Calu3 (cell line): ENCODE data around the gene SLC39A11. TPM values are rescaled to one million over a fixed set of nuclear protein-coding genes. Genes with fewer than 3 reads are reported as not detected.
A peak's percentile ranks its signal among the peaks of the same experiment; 100 is the strongest.

ENCODE experiments used
- BruUV-seq: library from RNA; stranded (reverse); fragments of 400-500 nt; replicated peaks from 2 replicates; lab custom pipeline; 2021; lab: Mats Ljungman, UMichigan
- CTCF ChIA-PET: fragments of 300-600 bp; sonication (Branson Sonifier 250); formaldehyde crosslinking; loops from one replicate; lab custom pipeline; 2022; ENCODE audit warnings: antibody characterized with exemption; lab: Charles Lee
- DNase-seq: peaks from one replicate; pipeline ENCODE4 v3.0.0; 2022
- H3K27ac Mint-ChIP-seq: one replicate; pipeline ENCODE4 v1.8.0; 2022; ENCODE audit warnings: mixed read lengths; ENCODE audit not compliant: unreplicated experiment
- H3K27me3 Mint-ChIP-seq: one replicate; pipeline ENCODE4 v1.8.0; 2022; ENCODE audit warnings: mixed read lengths; ENCODE audit not compliant: unreplicated experiment
- H3K36me3 Mint-ChIP-seq: one replicate; pipeline ENCODE4 v1.8.0; 2022; ENCODE audit warnings: mild to moderate bottlenecking, moderate library complexity, mixed read lengths; ENCODE audit not compliant: insufficient read depth, unreplicated experiment
- H3K4me1 Mint-ChIP-seq: one replicate; pipeline ENCODE4 v1.8.0; 2022; ENCODE audit warnings: mild to moderate bottlenecking, low read depth, mixed read lengths; ENCODE audit not compliant: unreplicated experiment
- H3K4me3 Mint-ChIP-seq: one replicate; pipeline ENCODE4 v1.8.0; 2022; ENCODE audit warnings: mild to moderate bottlenecking, low read depth, moderate library complexity, mixed read lengths; ENCODE audit not compliant: unreplicated experiment
- H3K9me3 Mint-ChIP-seq: one replicate; pipeline ENCODE4 v1.8.0; 2022; ENCODE audit warnings: low read depth, mixed read lengths; ENCODE audit not compliant: unreplicated experiment
- intact Hi-C: fragments of 100-400 bp; cut with micrococcal nuclease; formaldehyde crosslinking; loops from one replicate; pipeline ENCODE4 v1.10.0; 2022; ENCODE audit not compliant: unreplicated experiment
- total RNA-seq: library from RNA; stranded (reverse); gene quantifications from 2 replicates; pipeline ENCODE4 v1.2.3, GENCODE V29; 2022
- TF ChIP-seq, protein P1 (sequence below): fragments of 200-600 bp; IDR thresholded peaks from one replicate; pipeline ENCODE4 v1.8.0; 2022; ENCODE audit warnings: antibody characterized with exemption; ENCODE audit not compliant: unreplicated experiment

SLC39A11 gene
- total RNA-seq, 1 experiment from 2014 or later: 60.3 TPM

DNA sequence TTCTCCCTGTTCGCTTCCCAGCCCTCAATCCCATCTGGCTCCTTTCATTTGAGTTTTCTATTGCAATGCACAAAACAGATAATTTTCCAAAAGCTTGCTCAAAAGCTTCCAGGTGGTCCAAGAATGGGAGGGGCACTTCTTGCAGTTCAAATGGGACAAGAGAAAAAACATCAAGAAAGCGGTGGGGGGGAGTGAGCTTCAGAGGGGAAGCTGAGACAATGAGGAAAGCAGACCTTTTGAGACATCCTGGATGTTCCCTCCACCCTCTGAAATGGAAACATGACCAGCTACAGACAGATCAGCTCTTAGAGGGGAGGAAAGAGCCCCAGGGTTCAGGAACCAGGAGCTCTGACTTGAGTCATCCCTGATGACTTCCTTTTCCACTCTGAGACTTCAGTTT lies 368.2 kb downstream of the SLC39A11 start:
- H3K4me3 Mint-ChIP-seq: no peak overlapping the region
- no peaks in the 10 kb centered on the region for H3K36me3 Mint-ChIP-seq
- BruUV-seq: no TSS peak
- no peak overlapping the region for H3K27ac Mint-ChIP-seq
- H3K4me1 Mint-ChIP-seq: peaks cover 36% of the 10 kb centered on the region
- intact Hi-C loops: no loop called here
- no peaks in the 10 kb centered on the region for H3K27me3 Mint-ChIP-seq
- TF ChIP-seq, protein P1, sequence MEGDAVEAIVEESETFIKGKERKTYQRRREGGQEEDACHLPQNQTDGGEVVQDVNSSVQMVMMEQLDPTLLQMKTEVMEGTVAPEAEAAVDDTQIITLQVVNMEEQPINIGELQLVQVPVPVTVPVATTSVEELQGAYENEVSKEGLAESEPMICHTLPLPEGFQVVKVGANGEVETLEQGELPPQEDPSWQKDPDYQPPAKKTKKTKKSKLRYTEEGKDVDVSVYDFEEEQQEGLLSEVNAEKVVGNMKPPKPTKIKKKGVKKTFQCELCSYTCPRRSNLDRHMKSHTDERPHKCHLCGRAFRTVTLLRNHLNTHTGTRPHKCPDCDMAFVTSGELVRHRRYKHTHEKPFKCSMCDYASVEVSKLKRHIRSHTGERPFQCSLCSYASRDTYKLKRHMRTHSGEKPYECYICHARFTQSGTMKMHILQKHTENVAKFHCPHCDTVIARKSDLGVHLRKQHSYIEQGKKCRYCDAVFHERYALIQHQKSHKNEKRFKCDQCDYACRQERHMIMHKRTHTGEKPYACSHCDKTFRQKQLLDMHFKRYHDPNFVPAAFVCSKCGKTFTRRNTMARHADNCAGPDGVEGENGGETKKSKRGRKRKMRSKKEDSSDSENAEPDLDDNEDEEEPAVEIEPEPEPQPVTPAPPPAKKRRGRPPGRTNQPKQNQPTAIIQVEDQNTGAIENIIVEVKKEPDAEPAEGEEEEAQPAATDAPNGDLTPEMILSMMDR: no peak
- DNase-seq: no peak
- CTCF ChIA-PET: interaction anchor here (1.2 to 4.8 kb wide), 3 partner anchors 167 to 584 kb away, joined by 4 to 41 read pairs (median 7); no protein-coding TSS in a partner anchor
- no peaks in the 10 kb centered on the region for H3K9me3 Mint-ChIP-seq

DNA sequence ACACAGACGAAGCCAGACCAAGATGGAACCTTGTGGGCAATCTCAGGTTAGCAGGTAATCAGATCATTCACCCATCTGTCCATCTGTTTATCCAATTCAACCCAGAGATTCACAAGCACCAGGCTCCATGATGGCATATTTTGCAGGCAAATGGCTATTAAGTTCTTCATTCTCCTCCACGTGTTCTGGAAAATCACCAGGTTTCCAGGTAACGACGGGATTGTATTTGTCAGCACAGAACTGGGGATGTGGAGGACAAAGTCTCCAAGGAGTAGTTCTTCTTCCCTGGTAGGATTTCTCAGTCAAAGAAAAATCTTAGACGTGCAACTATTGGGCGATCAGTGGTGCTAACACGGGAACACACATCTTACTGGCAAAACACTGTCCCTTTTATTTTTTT lies 368.8 kb downstream of the SLC39A11 start:
- no peak overlapping the region for H3K4me3 Mint-ChIP-seq
- no peak overlapping the region for H3K27ac Mint-ChIP-seq
- TF ChIP-seq, protein P1: no peak
- BruUV-seq: no TSS peak
- H3K27me3 Mint-ChIP-seq: no peaks in the 10 kb centered on the region
- no peaks in the 10 kb centered on the region for H3K36me3 Mint-ChIP-seq
- peaks cover 36% of the 10 kb centered on the region for H3K4me1 Mint-ChIP-seq
- H3K9me3 Mint-ChIP-seq: no peaks in the 10 kb centered on the region
- intact Hi-C loops: no loop called here
- no peak for DNase-seq
- CTCF ChIA-PET: interaction anchor here (1.2 kb wide), 1 partner anchor 584 kb away, joined by 4 read pairs; no protein-coding TSS in a partner anchor

DNA sequence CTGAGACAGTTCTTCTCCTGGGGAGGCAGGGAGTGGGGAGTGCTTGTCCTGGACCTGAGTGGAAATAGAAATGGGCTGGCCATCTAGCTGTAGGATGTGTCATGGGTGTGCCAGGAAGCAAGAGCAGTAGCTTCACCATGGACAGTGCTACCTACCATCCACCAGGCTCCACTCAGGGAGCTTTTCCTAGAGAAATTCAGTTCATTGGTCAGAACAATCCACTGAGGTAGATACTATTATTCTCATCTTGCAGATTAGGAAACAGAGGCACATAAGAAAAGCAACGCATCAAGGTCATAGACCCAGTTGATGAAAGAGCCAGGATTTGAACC lies 372.0 kb downstream of the SLC39A11 start:
- H3K27ac Mint-ChIP-seq: no peak overlapping the region
- intact Hi-C loops: no loop called here
- peaks cover 37% of the 10 kb centered on the region for H3K4me1 Mint-ChIP-seq
- H3K9me3 Mint-ChIP-seq: no peaks in the 10 kb centered on the region
- no peak overlapping the region for H3K4me3 Mint-ChIP-seq
- DNase-seq: no peak
- TF ChIP-seq, protein P1: no peak
- H3K27me3 Mint-ChIP-seq: no peaks in the 10 kb centered on the region
- CTCF ChIA-PET: interaction anchor here (0.7 kb wide), 1 partner anchor 548 kb away, joined by 5 read pairs; no protein-coding TSS in a partner anchor
- H3K36me3 Mint-ChIP-seq: peaks cover 25% of the 10 kb centered on the region
- BruUV-seq: no TSS peak

DNA sequence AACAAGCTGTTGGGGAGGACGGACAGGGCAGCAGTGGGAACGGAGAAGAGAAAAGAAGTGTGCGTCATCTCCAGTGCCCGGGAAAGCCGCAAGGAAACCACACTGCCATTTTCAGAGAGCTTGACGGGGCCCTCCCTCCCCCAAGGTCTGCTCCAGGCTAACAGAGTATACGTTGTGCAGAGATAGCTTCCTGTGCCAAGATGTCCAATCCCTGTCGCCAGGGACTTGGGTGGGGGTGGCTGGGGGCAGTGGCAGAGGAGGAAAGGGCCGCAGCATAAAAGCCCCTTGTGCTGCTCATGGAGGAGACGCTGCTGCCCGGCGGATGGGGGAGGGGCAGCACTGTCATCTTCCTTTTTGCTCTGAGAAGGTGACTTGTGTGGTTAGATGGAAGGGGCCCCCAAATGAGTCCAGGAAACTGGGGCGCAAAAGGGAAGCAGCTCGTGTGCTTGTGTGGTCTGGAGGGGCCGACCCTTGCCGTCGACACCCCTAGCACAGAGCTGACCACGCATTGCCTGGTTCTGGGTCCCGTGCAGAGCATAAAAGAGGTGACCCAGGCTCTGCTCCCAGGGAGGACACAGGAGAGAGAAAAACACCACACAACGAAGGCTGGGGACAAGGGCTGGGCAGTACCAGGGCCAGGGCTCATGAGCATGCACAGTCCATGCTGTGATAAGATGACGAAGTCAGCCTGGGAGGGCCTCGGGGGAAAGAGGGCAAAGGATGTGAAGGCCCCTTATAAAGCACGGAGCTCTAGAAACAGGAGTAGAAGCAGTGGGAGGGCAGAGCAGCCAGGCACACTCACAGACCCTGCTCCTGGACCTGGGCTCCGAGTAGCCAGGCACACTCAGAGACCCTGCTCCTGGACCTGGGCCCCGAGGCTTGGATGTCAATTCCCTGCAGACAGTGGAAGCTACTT lies 372.7 kb downstream of the SLC39A11 start:
- H3K4me1 Mint-ChIP-seq: peaks cover 38% of the 10 kb centered on the region
- no TSS peak for BruUV-seq
- no peak for DNase-seq
- H3K36me3 Mint-ChIP-seq: peaks cover 31% of the 10 kb centered on the region
- intact Hi-C loops: loop anchor here (5.0 to 10.0 kb wide), 2 partner anchors 135 to 313 kb away; no protein-coding TSS in a partner anchor
- CTCF ChIA-PET: interaction anchor here (0.5 kb wide), 1 partner anchor 558 kb away, joined by 3 read pairs; no protein-coding TSS in a partner anchor
- H3K4me3 Mint-ChIP-seq: no peak overlapping the region
- TF ChIP-seq, protein P1: no peak
- no peaks in the 10 kb centered on the region for H3K27me3 Mint-ChIP-seq
- no peaks in the 10 kb centered on the region for H3K9me3 Mint-ChIP-seq
- peak overlapping the region; percentile 100 for H3K27ac Mint-ChIP-seq
